GM21576 (cell line): Measurements from ENCODE around the gene SLC1A5.
"Not testable (repeated sequence)": the region's sequence is repeated elsewhere in the genome, so short reads cannot be mapped to it uniquely, and the experiment has no call there.

ENCODE experiments used
- ATAC-seq: cut with Tn5 transposase; IDR thresholded peaks from one replicate; pipeline ENCODE4 v1.9.1; 2021; ENCODE audit warnings: mild to moderate bottlenecking, moderate library complexity; ENCODE audit not compliant: unreplicated experiment

SLC1A5 gene

GRCh38 chr19:46802152-46802551, 13.8 kb upstream of the SLC1A5 start:
- no peak for ATAC-seq

DNA sequence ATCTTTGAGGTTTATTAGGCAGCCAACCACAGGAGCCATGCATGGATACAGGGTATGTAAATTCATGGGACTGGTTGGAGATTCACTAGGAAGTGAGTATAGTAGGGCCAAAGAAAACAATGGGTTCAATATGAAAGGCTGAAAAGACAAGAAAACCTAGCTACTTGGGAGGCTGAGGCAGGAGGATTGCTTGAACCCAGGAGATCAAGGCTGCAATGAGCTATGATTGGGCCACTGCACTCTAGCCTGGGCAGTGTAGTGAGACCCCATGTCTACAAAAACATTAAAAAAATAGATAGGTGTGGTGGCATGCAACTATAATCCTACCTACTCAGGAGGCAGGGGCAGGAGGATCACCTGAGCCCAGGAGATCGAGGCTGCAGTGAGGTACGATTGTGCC, 10.3 kb upstream of the SLC1A5 start:
- ATAC-seq = no peak

GRCh38 chr19:46797881-46798280, 9.5 kb upstream of the SLC1A5 start:
- no peak for ATAC-seq

- ATAC-seq = no peak
Measured at GRCh38 chr19:46791944-46792343, 3.5 kb upstream of the SLC1A5 start.

- ATAC-seq = no peak
Measured at GRCh38 chr19:46789371-46789770, 977 bp upstream of the SLC1A5 start.

GRCh38 chr19:46788968-46789338, 559 bp upstream of the SLC1A5 start:
- no peak for ATAC-seq

GRCh38 chr19:46787331-46788261, 798 bp downstream of the SLC1A5 start:
- no peak for ATAC-seq

- no peak for ATAC-seq
Measured at GRCh38 chr19:46787040-46787330, 1.4 kb downstream of the SLC1A5 start.

GRCh38 chr19:46786236-46787039, 2.0 kb downstream of the SLC1A5 start:
- no peak for ATAC-seq

DNA sequence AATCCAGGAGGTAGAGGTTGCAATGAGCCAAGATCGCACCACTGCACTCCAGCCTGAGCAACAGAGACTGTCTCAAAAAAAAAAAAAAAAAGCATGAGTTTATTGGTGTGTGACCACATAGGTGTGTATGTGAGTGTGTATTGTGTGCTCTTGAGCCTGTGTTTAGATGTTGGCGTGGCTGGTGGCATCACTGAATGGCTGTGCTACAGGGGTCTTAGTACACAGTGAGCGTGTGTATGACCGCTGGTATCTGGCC, 2.5 kb downstream of the SLC1A5 start:
- no peak for ATAC-seq

DNA sequence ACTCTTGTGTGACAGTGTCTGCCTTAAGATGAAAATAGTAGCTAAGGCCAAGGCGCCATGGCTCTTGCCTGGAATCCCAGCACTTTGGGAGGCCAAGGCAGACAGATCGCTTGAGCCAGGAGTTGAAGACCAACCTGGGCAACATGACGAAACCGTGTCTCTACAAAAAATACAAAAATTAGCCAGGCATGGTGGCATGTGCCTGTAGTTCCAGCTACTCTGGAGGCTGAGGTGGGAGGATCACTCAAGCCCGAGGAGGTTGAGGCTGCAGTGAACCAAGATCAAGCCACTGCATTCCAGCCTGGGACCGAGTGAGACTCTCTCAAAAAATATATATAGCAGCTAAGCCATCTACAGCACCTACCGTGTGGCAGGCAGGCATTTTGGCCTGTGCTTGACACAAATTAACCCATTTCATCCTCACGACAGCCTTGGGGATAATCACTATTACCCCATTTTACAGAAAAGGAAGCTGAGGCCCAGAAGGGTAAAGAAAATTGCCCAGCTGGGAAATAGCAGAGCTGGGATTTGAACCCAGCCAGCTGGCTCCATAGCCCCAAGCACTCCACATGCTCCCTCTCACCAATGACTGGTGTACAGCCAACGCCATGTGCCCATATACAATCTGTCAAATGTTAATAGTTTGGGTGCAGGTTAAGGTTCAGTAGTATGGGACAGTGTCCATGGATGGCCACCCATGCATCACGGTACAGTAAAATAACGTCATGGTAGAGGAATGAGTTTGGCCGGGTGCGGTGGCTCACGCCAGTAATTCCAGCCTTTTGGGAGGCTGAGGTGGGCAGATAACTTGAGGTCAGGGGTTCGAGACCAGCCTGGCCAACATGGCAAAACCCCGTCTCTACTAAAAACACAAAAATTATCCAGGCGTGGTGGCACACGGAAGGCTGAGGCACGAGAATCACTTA, 3.1 kb downstream of the SLC1A5 start:
- no peak for ATAC-seq

DNA sequence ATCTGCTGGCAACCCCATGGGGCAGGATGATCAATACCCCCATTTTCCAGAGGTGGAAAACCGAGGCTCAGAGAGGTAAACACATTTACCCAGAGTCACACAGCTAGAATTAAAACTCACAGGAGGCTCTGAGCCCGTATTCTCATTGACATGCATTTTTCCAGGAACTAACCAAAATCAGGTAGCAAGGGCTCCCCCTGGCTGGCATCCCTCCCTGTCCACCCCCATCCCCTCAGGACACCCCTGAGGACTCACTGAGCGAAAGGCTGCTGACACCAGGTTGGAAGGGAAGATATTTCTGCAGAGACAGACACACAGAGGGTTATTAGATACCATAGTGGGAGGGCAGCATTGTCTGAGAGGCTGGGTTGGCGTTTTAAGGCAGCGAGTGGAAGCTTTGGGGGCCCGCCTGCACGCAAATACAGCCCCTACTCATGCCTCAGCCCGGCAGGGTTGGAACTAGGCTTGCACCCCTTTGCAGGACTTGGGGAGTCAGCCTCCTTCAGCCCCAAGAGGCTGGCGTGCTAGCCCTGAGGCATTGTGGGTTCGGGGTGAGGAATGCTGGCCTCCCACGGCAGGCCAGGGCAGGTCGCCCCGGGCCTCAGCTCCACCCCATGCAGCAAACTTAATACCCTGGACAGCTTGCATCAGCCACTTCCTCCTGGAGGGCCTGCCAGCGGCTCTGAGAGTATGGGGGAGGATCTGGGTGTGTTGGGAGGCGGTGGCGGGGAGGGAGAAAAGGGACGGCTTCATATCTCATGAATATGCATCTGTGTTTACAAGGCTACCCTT, 3.9 kb downstream of the SLC1A5 start:
- ATAC-seq = no peak

DNA sequence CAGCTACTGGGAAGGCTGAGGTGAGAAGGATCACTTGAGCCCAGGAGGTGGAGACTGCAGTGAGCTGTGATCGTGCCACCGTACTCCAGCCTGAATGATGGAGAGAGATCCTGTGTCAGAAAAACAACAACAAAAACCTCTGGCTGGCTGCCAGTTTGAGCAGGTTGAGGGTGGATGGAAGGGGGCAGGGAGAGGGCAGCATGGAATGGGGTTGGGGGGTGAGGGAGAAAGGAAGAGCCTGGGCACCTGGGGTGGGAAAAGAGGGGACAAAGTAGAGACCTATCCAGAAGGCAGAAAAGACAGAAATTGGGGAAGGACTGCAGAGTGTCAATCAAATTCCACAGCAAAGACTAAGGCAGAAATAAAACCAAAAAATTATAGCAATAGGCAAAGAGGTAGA, 4.7 kb downstream of the SLC1A5 start:
- no peak for ATAC-seq

DNA sequence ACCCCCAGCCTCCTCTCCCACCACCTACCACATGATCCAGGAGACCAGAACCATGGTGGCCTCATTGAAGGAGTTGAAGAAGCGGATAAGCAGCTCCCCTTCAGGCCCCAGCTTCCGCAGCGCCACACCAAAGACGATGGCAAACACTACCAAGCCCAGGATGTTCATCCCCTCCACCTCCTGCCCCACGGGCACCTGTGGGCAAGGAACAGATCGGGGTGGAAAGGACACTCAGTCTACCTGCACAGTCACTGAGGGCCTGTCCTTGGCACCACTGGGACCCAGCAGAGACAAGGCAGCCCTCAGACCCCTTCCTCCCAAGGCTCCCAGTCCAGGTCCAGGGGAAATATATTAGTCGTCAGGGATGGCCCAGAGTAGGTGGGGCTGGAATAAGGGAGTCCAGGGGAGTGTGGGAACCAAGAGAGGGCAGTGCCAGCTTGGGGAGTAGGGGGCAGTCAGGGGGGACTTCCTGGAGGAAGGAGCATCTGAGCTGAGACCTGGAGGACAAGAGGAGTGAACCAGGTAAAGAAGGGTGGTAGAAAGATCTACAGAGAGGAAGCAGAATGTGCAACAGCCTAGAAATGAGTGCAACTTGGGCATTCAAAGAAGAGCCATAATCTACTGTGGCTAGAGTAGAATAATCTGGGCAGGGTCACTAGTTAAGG, 5.9 kb downstream of the SLC1A5 start:
- ATAC-seq = no peak

DNA sequence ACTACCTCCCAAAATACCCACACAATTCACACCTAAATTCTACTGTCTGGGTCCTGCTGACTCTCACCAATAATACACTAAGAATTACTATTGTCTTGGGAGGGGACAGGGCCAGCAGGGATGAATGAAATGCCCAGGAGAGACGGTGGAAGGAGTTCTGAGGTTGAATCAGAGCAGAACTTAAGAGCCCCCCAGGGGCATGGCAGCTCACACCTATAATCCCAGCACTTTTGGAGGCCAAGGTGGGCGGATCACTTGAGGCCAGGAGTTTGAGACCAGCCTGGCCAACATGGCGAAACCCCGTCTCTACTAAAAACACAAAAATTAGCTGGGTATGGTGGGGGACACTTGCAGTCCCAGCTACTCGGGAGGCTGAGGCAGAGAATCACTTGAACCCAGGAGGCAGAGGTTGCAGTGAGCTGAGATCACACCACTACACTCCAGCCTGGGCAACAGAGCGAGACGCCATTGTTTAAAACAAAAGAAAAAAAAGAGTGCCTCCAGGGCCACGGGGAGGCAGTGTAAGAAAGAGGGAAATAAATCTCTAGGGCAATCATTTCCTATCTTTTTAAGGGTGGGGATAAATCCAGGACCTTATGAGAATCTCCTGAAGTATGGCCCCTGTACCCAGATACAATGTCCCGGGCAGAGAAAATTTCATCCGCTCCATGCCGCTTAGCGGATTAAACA, 10.3 kb downstream of the SLC1A5 start:
- ATAC-seq = not testable (repeated sequence)

- no peak for ATAC-seq
Measured at GRCh38 chr19:46776927-46777911, 11.2 kb downstream of the SLC1A5 start.

DNA sequence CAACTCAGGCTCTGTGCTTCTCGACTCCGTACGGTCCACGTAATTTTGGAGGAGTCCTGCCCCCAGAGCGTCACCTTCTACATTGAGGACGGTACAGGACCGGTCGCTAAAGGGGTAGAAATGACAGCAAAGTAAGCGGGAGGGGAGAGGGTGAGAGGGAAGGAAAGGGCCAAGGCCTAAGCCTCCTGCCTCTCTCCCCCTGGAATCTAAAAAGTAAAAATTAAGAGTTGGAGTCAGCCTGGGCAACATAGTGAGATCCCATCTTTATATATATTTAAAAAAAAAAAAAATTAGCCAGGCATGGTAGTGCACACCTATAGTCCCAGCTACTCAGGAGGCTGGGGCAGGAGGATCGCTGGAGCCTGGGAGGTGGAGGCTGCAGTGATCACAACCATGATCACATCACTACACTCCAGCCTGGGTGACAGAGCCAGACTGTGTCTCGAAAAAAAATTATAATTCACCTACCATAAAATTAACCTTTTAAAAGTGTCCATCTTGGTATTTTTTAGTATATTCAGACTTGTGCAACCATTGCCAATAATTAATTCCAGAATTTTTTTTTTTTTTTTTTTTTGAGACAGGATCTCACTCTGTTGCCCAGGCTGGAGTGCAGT, 12.6 kb downstream of the SLC1A5 start:
- ATAC-seq = no peak

- no peak for ATAC-seq
Measured at GRCh38 chr19:46773018-46773399, 15.4 kb downstream of the SLC1A5 start.
